GM21717 (cell line): ENCODE results near the gene RABEP2.
"Not testable (repeated sequence)": the region's sequence is repeated elsewhere in the genome, so short reads cannot be mapped to it uniquely, and the experiment has no call there.

Experiments
- ATAC-seq: cut with Tn5 transposase; IDR thresholded peaks from one replicate; pipeline ENCODE4 v1.9.1; 2021; ENCODE audit warnings: mild to moderate bottlenecking, moderate library complexity; ENCODE audit not compliant: unreplicated experiment

The RABEP2 gene

GRCh38 chr16:28880589-28880915 is 44.5 kb downstream of the RABEP2 start:
- ATAC-seq = no peak

GRCh38 chr16:28879841-28880588 is 45.0 kb downstream of the RABEP2 start:
- ATAC-seq = peak; percentile 70

GRCh38 chr16:28879261-28879840 is 45.7 kb downstream of the RABEP2 start:
- no peak for ATAC-seq

GRCh38 chr16:28878083-28878926 is 46.7 kb downstream of the RABEP2 start, which contains the start of gene ATP2A1:
TSS of gene ATP2A1 (plus strand) at chr16:28878488. CDS start at chr16:28878672, 184 bp downstream.
- ATAC-seq = no peak

- no peak for ATAC-seq
These were observed 47.4 kb downstream of the RABEP2 start for GRCh38 chr16:28877655-28878000.

- ATAC-seq = no peak
These were observed 47.9 kb downstream of the RABEP2 start for GRCh38 chr16:28876973-28877654.

GRCh38 chr16:28876019-28876659 is 48.9 kb downstream of the RABEP2 start:
- no peak for ATAC-seq

- ATAC-seq = no peak
These were observed 49.7 kb downstream of the RABEP2 start for GRCh38 chr16:28875134-28876018.

GRCh38 chr16:28874406-28874805 is 50.6 kb downstream of the RABEP2 start:
- no peak for ATAC-seq

GRCh38 chr16:28873543-28874201 is 51.4 kb downstream of the RABEP2 start:
- no peak for ATAC-seq

- no peak for ATAC-seq
These were observed 52.1 kb downstream of the RABEP2 start for GRCh38 chr16:28872952-28873351.

GRCh38 chr16:28869201-28869600 is 55.8 kb downstream of the RABEP2 start:
- ATAC-seq = no peak

GRCh38 chr16:28867646-28868045 is 57.4 kb downstream of the RABEP2 start:
- ATAC-seq = not testable (repeated sequence)

- no peak for ATAC-seq
These were observed 57.8 kb downstream of the RABEP2 start for GRCh38 chr16:28867241-28867640.

GRCh38 chr16:28866454-28866804 is 58.6 kb downstream of the RABEP2 start:
- ATAC-seq = no peak

- no peak for ATAC-seq
These were observed 59.1 kb downstream of the RABEP2 start for GRCh38 chr16:28865722-28866453.

GRCh38 chr16:28865001-28865688 is 59.9 kb downstream of the RABEP2 start:
- ATAC-seq = no peak
